ENCODE data around the gene CRY2.

- TF ChIP-seq POLR2A (IDR thresholded peaks at IDR 0.05) = no peak
- no peak for TF ChIP-seq CTCF (IDR thresholded peaks at IDR 0.05)
Observed at GRCh38 chr11:45919806-45920530, 72.7 kb downstream of the CRY2 start.
